Retinal pigment epithelial cell (primary cell): ENCODE data around the gene MAST4.
A peak's percentile ranks its signal among the peaks of the same experiment; 100 is the strongest.

Experiments
- DNase-seq: peaks from one replicate; pipeline ENCODE4 v3.0.0-alpha.2; 2010; ENCODE audit warnings: low read depth
- H3K4me3 ChIP-seq: 2 replicates; pipeline ENCODE4 v1.5.1; 2011; ENCODE audit warnings: mild to moderate bottlenecking, low read length, control low read depth, moderate library complexity
- CTCF ChIP-seq: conservative IDR thresholded peaks from 2 replicates; pipeline ENCODE4 v1.5.1; 2011; ENCODE audit warnings: low read depth, low read length, control low read depth, inconsistent platforms

MAST4 gene

DNA sequence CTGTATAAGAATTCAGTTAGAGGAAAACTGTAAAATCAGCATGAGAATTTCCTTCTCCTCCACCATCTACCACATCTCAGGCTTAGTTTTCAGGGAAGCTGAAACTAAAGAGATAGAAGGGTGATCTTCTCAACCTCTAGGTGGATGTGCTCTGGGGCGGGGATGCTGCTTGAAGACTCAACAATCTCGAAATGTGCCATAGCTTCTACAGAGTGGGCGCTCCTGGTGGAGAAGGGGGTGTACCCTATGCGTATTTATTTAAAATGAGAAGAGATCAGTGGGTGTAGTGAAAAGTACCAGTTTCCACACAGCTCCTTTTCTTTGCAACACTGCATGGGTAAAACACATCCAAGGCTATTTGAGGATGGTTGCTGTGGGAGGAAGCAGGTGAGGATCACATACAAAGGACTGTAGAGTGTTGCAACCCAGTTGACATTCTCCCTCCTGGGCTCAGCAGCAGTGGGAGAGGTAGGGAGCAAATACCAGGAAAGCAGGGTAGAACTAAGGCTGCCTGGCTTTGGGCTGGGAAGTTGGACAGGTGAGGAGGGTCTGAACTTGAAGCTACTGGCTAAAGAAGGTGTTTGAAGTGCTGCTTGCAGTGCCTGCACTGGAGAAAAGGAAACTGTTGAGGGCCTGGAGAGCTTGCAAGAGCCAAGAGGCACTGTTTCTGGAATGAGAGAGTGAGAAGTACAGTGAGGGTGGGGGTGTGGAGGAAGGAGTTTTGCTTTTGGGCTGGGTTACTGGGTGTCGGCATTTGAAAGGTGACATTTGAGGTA is 73.1 kb downstream of the MAST4 start:
- no peak overlapping the region for H3K4me3 ChIP-seq
- no peak for TF ChIP-seq CTCF
- no peak for DNase-seq

DNA sequence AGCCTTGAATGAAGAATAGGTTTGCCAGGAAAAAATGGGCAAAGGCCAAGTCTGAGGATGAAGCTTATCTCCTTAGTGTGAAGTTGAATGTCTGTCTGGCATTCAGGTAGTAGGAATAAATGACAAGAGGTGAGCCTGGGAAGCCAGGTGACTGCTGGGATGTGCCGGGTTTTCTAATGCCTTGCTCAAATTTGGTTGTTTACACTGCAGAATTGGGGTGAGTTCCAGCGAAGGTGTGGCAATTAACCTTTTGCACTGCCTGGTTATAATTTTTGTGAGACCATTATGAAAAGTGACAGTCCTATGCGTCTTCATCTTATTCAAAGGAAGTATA is 73.6 kb downstream of the MAST4 start:
- H3K4me3 ChIP-seq: no peak overlapping the region
- DNase-seq: no peak
- no peak for TF ChIP-seq CTCF

GRCh38 chr5:66671305-66671704 is 75.1 kb downstream of the MAST4 start:
- DNase-seq: no peak
- TF ChIP-seq CTCF: no peak
- no peak overlapping the region for H3K4me3 ChIP-seq

DNA sequence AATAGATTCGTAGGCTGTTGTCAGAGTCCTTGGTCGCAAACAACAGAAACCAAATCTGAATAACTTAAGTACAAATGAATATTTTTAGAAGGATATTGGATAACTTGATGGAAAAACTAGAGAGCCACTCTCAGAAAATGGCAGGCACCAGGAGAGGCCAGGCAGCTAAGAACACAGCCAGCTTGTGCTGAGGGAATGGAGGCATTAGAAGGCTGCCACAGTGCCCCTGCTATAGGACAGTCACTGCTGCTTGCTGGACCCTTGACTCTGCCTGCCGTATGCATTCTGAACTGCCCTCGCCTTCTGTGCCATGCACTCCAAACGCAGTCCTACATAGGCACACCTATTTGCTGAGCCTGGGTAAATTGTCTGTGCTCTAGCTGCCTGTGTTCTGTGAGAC is 78.6 kb downstream of the MAST4 start:
- no peak overlapping the region for H3K4me3 ChIP-seq
- no peak for DNase-seq
- TF ChIP-seq CTCF: no peak

DNA sequence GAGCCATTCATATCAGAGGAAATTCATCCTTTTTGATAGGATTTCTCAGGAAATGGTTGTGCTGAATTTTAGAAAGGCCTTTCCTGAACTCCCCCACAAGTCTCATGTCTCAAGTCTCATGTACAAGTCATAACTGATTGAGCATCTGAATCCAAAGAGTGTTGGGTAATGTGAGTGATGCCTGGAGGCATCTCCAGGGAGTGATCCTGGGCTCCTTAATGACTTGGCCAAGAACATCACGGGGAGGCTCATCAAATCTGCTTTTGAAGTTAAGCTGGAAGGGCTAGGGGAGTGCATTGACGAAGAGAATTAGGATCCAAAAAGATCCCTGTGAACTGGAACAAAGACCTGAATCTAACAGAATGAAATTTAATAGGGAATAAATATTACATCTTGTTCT is 79.2 kb downstream of the MAST4 start:
- H3K4me3 ChIP-seq: no peak overlapping the region
- DNase-seq: no peak
- TF ChIP-seq CTCF: no peak

GRCh38 chr5:66680221-66680620 is 84.0 kb downstream of the MAST4 start:
- TF ChIP-seq CTCF: no peak
- no peak overlapping the region for H3K4me3 ChIP-seq
- DNase-seq: no peak

- DNase-seq: no peak
- no peak overlapping the region for H3K4me3 ChIP-seq
- TF ChIP-seq CTCF: peak; percentile 28
Measured at GRCh38 chr5:66680804-66681203, 84.6 kb downstream of the MAST4 start.
